Measurements from ENCODE around the gene B3GAT3.
A peak's percentile ranks its signal among the peaks of the same experiment; 100 is the strongest.

B3GAT3 gene

GRCh38 chr11:62574363-62575071, 47.3 kb downstream of the B3GAT3 start:
- Histone ChIP-seq H3K4me3 (ENCODE audit: low read depth, low read length, poor library complexity, severe bottlenecking) (peak overlapping the region; percentile 77), H3K79me2 (ENCODE audit: insufficient read depth, low read length) (peaks cover 21% of the 10 kb centered on the region), H3K4me1 (ENCODE audit: insufficient read depth, low read length, severe bottlenecking) (peaks cover 28% of the 10 kb centered on the region), H3K9me2 (ENCODE audit: low read depth, low read length) (no peaks in the 10 kb centered on the region), H3K4me2 (ENCODE audit: low read length) (peak overlapping the region; percentile 93), H3F3A (ENCODE audit: insufficient read depth, low read length) (no peaks in the 10 kb centered on the region), H3K36me3 (ENCODE audit: insufficient read depth, low read length) (peaks cover 74% of the 10 kb centered on the region), H3K27ac (ENCODE audit: low read depth, low read length, poor library complexity, severe bottlenecking) (peak overlapping the region; percentile 56), H4K20me1 (ENCODE audit: insufficient read depth, low read length) (no peaks in the 10 kb centered on the region), H3K9ac (ENCODE audit: low read length) (peak overlapping the region; percentile 78), H3K27me3 (ENCODE audit: insufficient read depth, low read length) (no peaks in the 10 kb centered on the region), H2AFZ (ENCODE audit: low read length) (no peak overlapping the region), H3K9me3 (ENCODE audit: low read length) (no peaks in the 10 kb centered on the region)
- TF ChIP-seq CTCF (IDR thresholded peaks at IDR 0.05; ENCODE audit: low read length) = no peak
- TF ChIP-seq EZH2 (IDR thresholded peaks at IDR 0.05; ENCODE audit: borderline replicate concordance, low read length) = no peak

- Histone ChIP-seq H3K27me3 (ENCODE audit: insufficient read depth, low read length) (no peaks in the 10 kb centered on the region), H3K36me3 (ENCODE audit: insufficient read depth, low read length) (peaks cover 74% of the 10 kb centered on the region), H3K79me2 (ENCODE audit: insufficient read depth, low read length) (peaks cover 21% of the 10 kb centered on the region), H3K9me2 (ENCODE audit: low read depth, low read length) (no peaks in the 10 kb centered on the region), H3F3A (ENCODE audit: insufficient read depth, low read length) (no peaks in the 10 kb centered on the region), H3K27ac (ENCODE audit: low read depth, low read length, poor library complexity, severe bottlenecking) (peak within 1 kb of the TSS; percentile 61), H4K20me1 (ENCODE audit: insufficient read depth, low read length) (no peaks in the 10 kb centered on the region), H3K4me2 (ENCODE audit: low read length) (peak within 1 kb of the TSS; percentile 93), H3K9me3 (ENCODE audit: low read length) (no peaks in the 10 kb centered on the region), H3K4me1 (ENCODE audit: insufficient read depth, low read length, severe bottlenecking) (peaks cover 28% of the 10 kb centered on the region), H3K4me3 (ENCODE audit: low read depth, low read length, poor library complexity, severe bottlenecking) (peak within 1 kb of the TSS; percentile 77), H2AFZ (ENCODE audit: low read length) (no peak within 1 kb of the TSS), H3K9ac (ENCODE audit: low read length) (peak within 1 kb of the TSS; percentile 81)
- TF ChIP-seq EZH2 (IDR thresholded peaks at IDR 0.05; ENCODE audit: borderline replicate concordance, low read length) (no peak), CTCF (IDR thresholded peaks at IDR 0.05; ENCODE audit: low read length) (no peak)
Observed at GRCh38 chr11:62573592-62574362, 48.0 kb downstream of the B3GAT3 start, which contains the start of gene EEF1G. Gene EEF1G (minus strand): TSS chr11:62573891. CDS start chr11:62573842, 49 bp downstream.

- Histone ChIP-seq H3K9me3 (ENCODE audit: low read length) (no peaks in the 10 kb centered on the region), H3K4me2 (ENCODE audit: low read length) (peak overlapping the region; percentile 78), H3K27me3 (ENCODE audit: insufficient read depth, low read length) (no peaks in the 10 kb centered on the region), H3K36me3 (ENCODE audit: insufficient read depth, low read length) (peaks cover 74% of the 10 kb centered on the region), H3K4me1 (ENCODE audit: insufficient read depth, low read length, severe bottlenecking) (peaks cover 32% of the 10 kb centered on the region), H3K4me3 (ENCODE audit: low read depth, low read length, poor library complexity, severe bottlenecking) (peak overlapping the region; percentile 77), H3F3A (ENCODE audit: insufficient read depth, low read length) (no peaks in the 10 kb centered on the region), H3K27ac (ENCODE audit: low read depth, low read length, poor library complexity, severe bottlenecking) (peak overlapping the region; percentile 61), H3K79me2 (ENCODE audit: insufficient read depth, low read length) (peaks cover 21% of the 10 kb centered on the region), H3K9me2 (ENCODE audit: low read depth, low read length) (no peaks in the 10 kb centered on the region), H2AFZ (ENCODE audit: low read length) (no peak overlapping the region), H3K9ac (ENCODE audit: low read length) (peak overlapping the region; percentile 81), H4K20me1 (ENCODE audit: insufficient read depth, low read length) (no peaks in the 10 kb centered on the region)
- no peak for TF ChIP-seq CTCF (IDR thresholded peaks at IDR 0.05; ENCODE audit: low read length)
- no peak for TF ChIP-seq EZH2 (IDR thresholded peaks at IDR 0.05; ENCODE audit: borderline replicate concordance, low read length)
Observed at GRCh38 chr11:62573006-62573591, 48.7 kb downstream of the B3GAT3 start.

Data from OCI-LY1 (cell line).